ENCODE data around the gene MRPL30.
"Not testable (repeated sequence)": the region's sequence is repeated elsewhere in the genome, so short reads cannot be mapped to it uniquely, and the experiment has no call there.

Gene MRPL30

DNA sequence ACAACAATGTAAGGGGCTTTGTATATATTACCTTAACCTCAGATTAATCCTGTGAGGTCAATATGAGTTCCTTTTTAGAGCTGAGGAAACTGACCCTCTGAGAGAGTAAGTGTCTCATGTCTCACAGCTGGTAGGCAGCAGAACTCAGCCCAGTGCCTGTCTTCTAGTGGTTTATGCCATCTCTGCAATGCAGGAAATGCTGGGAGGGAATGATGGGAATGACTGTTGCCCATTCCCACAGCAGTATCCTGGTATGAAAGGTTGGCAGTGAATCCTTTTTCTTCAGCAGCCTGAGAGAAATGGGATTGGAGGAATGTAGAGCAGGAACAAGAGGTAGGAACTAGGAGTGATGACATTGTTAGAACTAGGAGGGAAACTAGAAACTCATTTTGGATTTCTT, 6.0 kb downstream of the MRPL30 start:
- no peak for DNase-seq

DNA sequence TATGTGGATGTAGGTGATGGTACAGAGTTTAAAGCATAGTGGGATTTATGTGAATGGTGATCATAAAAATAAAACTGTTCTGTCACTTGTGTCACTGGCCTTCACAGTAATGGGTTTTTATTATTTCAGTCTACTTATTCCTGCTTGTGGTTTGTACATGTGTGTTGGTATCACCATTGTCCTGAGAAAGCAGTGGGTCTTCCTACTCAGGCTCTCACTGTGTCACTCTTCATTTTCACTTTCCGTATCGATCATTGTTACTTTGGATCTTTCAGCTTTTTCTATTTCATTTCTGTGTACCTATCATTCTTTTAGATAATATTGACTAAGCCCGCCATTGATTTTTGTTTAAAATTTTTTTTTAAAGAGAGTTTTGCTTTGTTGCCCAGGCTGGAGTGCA, 7.4 kb downstream of the MRPL30 start:
- no peak for DNase-seq

DNA sequence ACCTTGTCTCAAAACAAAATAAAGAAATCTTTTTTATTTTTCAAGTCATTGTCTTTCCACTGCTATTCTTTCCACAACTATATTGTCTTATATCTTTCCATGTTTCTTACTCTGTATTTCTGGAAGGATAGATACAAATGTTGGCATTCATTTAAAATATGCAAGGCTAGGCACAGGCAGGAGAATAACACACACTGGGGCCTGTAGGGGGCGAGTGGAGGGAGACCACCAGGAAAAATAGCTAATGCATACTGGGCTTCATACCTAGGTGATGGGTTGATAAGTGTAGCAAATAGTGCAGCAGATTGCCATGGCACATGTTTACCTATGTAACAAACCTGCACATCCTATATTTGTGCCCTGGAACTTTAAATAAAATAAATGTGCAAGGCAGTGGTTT, 9.6 kb downstream of the MRPL30 start:
- DNase-seq = no peak

DNA sequence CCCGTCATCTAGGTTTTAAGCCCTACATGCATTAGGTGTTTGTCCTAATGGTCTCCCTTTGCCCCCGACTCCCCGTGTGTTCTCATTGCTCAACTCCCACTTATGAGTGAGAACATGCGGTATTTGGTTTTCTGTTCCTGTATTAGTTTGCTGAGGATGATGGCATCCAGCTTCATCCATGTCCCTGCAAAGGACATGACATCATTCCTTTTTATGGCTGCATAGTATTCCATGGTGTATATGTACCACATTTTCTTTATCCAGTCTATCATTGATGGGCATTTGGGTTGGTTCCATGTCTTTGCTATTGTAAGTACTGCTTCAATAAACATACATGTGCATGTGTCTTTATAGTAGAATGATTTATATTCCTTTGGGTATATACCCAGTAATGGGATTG, 11.4 kb downstream of the MRPL30 start:
- DNase-seq = not testable (repeated sequence)

DNA sequence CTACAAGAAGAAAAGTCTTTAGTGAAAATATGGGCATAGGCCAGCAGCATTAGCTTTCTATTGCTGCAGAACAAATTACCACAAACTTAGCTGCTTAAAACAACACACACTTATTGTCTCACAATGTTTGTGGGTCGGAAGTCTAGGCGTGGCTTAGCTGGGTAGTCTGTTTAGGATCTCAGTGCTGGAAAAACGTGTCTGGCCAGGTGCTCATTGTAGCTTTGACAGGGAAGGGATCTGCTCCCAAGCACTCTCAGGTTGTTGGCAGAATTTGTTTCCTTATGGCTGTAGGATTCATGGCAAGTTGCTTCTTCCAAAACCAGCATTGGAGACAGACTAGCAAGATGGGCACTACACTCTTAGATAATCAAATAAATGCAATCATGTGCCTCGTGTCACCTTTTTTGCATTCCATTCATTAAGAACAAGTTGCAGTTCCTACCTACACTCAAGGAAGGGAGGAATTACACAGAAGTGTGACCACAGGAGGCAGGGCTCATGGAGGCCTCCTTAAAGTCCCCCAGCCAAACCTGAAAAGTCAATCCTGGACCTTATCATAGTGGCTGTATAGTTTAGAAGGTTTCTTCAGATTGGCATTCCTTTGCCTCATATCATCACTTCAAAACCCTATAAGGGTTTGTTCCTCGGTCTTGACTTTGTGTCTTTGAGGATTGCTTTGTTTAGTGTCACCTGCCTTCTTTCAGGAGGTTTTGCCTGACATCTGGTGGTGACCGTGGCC, 17.3 kb downstream of the MRPL30 start:
- no peak for DNase-seq

DNA sequence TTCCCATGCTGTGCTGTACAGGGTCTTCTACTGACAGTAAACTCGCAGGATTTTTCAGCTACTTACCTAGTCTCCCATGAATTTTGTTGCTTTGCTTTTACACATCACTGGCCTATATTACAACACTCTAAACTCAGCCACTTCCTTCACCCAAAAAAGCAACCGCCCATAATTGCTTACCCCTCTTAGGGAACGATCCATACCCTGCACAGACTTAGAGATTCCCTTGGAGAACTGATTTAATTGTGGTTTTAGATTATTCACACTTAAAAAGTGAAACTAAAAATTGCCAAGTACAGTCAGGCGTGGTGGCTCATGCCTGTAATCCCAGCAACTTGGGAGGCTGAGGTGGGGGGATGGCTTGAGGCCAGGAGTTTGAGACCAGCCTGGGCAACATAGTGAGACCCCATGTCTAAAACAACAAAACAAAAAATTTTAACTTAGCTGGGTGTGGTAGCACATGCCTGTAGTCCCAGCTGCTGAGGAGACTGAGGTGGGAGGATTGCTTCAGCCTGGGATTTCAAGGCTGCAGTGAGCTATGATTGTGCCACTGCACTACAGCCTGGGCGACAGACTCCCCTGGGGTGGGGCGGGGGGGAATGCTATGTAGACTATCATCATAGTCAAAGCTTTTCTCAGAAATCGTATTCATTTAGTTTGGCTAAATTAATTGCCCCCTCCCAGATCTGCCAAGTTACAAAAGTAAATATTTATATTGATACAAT, 19.3 kb downstream of the MRPL30 start:
- no peak for DNase-seq

DNA sequence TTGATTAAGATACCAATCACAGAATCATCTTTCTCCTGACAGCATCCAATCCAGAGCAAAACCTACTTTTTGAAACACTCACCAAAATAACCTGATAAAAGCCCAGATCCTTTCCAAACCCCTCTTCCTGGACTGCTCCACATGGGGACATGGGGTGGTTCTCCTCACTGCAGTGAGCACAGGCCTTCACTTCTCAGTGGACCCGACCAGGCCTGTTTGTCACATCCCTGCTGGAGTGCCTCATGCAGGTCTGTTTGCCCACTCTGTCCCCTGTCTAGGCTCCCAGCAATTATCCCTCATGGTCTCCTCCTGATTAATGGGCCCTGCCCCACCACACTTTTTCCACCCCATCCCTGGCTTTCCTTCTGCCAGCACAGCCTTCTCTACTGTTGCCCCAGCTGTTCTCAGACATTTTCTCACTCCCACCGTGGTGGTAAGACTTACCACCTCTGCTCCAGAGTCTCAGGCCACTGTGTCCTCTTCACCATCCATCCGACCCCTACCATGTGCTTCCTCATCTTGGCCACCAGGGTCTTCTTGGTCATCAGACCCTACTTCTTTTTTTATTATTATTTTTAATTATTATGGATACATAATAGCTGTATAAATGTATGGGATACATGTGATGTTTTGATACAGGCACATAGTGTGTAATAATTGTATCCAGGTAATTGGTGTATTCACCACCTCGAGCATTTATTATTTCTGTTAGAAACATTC, 21.1 kb downstream of the MRPL30 start:
- no peak for DNase-seq

DNA sequence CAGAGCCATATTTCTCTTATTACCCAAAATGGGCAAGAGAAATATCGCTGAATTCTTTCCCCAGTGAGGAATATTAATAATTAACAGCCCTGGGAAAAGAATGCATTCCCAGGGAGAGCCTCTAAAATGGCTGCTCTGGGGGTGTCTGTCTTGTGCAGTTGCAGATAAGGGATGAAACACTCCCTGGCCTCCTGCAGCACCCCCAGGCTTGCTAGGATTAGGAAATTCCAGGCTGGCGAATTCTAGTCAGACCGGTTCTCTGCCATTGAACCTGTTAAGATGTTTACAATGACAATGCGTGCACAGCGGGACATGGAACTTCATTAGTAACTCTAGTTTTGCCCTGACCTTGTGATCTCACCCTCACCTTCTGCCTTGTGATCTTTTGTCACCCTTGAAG, 24.5 kb downstream of the MRPL30 start:
- DNase-seq = no peak

DNA sequence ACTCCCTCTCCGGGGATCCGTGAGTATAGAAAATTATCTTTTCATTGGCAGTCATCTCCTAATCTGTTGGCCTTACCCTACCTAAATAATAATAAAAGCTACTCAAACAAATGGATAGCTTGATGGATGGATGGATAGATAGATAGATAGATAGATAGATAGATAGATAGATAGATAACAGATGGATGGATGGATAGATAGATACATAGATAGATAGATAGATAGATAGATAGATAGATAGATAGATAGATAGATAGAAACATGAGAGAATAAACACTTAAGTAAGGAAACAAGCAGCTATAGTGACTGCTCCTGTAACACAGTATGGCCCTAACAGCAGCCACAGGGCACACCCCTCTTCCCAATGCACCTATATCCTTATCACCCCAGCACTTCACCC, 35.1 kb downstream of the MRPL30 start:
- no peak for DNase-seq

DNA sequence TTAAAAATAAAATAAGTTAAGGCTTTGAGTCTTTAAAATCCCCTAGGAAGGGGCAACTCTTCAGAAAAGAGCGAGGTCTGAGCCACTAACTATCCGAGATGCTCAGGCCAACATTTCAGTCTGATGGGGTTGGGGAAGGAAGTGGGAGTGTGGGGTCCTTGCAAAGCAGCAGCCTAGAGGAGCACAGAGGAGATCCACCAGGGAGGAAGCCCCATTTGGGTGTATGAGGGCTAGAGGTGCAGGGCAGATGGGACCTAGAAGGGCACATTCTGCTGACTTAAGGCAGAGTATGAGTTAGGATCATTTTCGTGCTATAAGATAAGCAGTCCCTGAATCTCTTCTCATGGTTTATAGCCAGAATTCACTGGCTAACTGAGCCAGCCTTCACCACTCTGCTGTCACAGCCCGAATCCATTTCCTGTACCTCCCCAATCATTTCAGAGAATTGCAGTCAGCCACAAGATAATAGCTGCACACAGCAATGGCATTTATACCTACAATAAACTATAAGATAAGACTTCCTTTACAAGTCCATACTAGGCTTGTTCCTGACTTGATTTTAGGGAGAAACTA, 37.0 kb downstream of the MRPL30 start:
- no peak for DNase-seq

DNA sequence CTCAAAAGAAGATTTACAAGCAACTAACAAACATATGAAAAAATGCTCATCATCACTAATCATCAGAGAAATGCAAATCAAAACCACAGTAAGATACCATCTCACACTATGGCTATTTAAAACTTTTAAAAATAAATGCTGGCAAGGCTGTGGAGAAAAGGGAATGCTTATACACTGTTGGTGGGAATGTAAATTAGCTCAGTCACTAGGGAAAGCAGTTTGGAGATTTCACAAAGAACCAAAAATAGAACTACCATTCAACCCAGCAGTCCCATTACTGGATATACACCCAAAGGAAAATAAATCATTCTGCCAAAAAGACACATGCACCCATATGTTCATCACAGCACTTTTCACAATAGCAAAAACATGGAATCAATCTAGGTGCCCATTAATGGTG, 52.2 kb downstream of the MRPL30 start:
- DNase-seq = not testable (repeated sequence)

DNA sequence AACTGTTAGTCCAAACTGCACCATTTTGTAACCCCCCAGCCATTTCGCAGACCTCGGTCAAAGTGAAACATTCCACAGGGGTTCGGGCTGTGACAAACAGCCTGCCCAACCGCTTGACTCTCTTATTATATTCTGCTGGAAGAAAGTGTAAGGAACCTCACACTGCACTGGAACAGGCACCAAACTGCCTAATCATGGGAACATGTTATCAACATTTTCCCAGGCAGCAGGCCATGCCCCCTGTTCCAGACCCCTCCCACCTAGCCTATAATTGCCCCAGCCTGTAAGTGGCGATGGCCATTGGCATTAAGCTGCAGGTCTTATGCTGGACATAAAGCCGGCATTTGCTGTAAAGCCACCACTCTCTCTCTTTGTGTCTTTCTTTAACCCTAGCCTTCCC, 57.6 kb downstream of the MRPL30 start:
- no peak for DNase-seq

DNA sequence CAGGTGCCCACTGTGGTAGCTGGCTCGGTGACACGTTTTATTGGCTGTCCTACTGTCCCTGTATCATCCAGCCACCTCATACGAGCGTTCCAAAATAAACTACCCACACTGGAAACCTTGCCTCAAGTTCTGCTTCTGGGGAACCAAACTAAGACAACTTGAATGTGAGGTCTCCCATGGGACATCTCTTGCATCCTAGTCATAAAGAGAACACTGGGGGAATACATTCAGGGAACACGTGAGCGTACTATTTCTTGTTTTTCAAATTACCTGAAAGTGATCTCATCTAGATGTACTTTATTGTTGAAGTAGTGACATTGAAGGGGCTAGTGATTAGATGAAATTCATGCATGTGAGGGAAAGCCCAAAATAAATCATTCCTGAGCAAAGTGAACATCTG, 59.4 kb downstream of the MRPL30 start:
- DNase-seq = no peak

DNA sequence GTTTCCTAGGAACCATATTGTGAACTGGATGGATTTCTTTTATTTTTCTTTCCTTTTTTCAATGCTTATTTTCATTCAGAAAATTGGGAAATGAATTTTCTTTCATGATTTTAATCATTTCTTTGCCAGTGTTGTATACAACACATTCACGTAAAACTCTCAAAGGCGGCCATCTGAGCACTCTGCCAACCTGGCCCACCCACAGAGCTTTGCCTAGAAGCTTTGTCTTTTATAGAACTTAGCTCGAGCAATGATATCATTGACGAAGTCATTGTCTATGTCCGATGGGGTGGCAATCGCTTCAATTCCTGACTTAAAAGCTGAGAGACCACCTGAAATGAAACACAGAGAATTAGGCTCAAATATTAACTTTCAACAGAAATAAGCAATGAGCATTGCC, 61.2 kb downstream of the MRPL30 start:
- DNase-seq = no peak
